Stimulated activated CD4-positive, alpha-beta T cell treated with anti-CD3 and anti-CD28 coated beads, Interleukin-12 subunit alpha, Interleukin-12 subunit beta, amount 100 ng/mL, for 48 hours (primary cell): ENCODE data around the gene CLPX.
A peak's percentile ranks its signal among the peaks of the same experiment; 100 is the strongest.
"Not testable (repeated sequence)": the region's sequence is repeated elsewhere in the genome, so short reads cannot be mapped to it uniquely, and the experiment has no call there.

Experiments used
- DNase-seq, 3 donors: peaks; one replicate each; pipeline ENCODE4 v3.0.0-alpha.2; 2020; ENCODE audit warnings: low read depth in 2 of 3, low spot score in 1 of 3

The CLPX gene

GRCh38 chr15:65101891-65102708 lies 83.0 kb downstream of the CLPX start:
- no peak for DNase-seq

DNA sequence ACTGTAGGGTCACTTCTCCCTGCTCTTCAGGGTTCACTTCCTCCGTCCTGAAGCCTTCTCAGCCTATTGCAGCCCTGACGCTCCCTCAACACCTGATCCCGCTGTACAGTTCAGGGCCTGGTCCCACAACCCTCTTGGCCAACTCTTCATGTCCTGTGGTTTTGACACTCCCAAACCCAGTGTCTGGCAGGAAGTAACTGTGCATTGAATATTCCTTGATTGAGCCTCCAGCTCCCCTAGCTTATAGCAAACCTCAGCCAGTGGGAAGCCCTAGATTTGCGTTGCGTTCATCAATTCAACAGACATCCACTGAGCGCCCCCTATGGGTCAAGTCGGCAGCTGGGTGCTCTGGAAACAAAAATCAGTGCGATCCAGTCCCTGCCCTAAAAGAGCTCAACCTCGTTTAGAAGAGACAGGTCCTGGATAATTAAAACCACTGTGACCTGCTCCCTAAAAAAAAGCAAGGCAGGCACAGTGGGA lies 83.7 kb downstream of the CLPX start:
- peak; percentile 19 to 58 (median 49) for DNase-seq

- DNase-seq, result no peak
Observed at GRCh38 chr15:65100442-65100841, 84.7 kb downstream of the CLPX start.

DNA sequence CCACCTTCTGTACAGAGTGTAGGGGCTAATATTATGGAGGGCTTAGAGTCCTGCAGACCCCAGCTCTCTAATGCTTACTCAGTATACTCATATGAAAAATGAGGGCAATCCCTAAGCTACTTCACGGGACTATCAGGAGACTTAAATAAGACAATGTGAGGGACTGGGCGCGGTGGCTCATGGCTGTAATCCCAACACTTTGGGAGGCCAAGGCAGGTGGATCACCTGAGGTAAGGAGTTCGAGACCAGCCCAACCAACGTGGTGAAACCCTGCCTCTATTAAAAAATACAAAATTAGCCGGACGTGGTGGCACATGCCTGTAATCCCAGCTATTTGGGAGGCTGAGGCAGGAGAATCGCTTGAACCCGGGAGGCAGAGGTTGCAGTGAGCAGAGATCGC lies 85.3 kb downstream of the CLPX start:
- DNase-seq, result not testable (repeated sequence)

DNA sequence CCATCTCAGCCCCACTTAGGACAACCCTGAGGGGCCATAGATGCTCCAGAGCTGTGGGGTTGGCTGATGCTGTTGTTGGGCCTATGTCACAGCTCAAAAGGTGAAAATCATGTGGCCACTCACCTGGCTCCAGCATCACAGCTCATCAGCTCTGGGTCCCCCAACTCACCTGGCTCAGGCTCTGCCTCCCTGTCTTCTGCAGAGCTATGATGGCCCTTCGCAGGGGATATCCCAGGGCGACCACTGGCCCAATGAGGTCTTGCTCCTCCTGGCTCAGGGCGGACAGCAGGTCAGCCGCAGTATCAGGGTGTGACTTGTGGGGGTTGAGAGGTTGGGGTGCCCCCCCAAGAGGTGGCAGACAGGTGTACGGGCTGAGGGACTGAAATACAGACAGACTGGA lies 85.8 kb downstream of the CLPX start:
- DNase-seq, result no peak
